ENCODE results near the gene SAE1.
"Not testable (repeated sequence)": the region's sequence is repeated elsewhere in the genome, so short reads cannot be mapped to it uniquely, and the experiment has no call there.

Gene SAE1

GRCh38 chr19:47097396-47098201 lies 33.0 kb upstream of the SAE1 start:
- Histone ChIP-seq H3K27me3 (replicated peaks in 2 of 5; ENCODE audit: control insufficient read depth in 4 of 5, insufficient read depth in 5 of 5, low read length in 4 of 5) (no peaks in the 10 kb centered on the region), H3K4me1 (ENCODE audit: control extremely low read depth in 1 of 4, control insufficient read depth in 4 of 4, insufficient read depth in 4 of 4, low read length in 3 of 4) (peaks cover 0 to 42% (median 27%) of the 10 kb centered on the region in 4 experiments), H3K36me3 (ENCODE audit: control insufficient read depth in 4 of 4, insufficient read depth in 4 of 4, low read length in 3 of 4) (peaks cover 10 to 33% (median 19%) of the 10 kb centered on the region in 4 experiments), H3K27ac (ENCODE audit: insufficient read depth in 1 of 2, low read depth in 1 of 2, low read length in 2 of 2, poor library complexity in 1 of 2, severe bottlenecking in 2 of 2) (peak overlapping the region in 1 of 2 experiments; percentile 37), H3K4me3 (ENCODE audit: control insufficient read depth in 1 of 7, extremely low read depth in 1 of 7, insufficient read depth in 4 of 7, low read depth in 2 of 7, low read length in 6 of 7) (no peak overlapping the region), H3K9me3 (ENCODE audit: control extremely low read depth in 1 of 5, control insufficient read depth in 4 of 5, insufficient read depth in 2 of 5, low read depth in 1 of 5, low read length in 4 of 5) (no peaks in the 10 kb centered on the region)
- 97% methylated on average over 30 of the region's 31 CpGs for WGBS (ENCODE audit: insufficient coverage)
- POLR2A ChIA-PET: no interaction called here
- CTCF ChIA-PET: interaction anchor here (1.2 to 2.3 kb wide), 3 partner anchors 10 to 18 kb away, joined by 6 to 16 read pairs (median 7); no protein-coding TSS in a partner anchor
- DNase-seq: no peak

GRCh38 chr19:47098608-47099007 lies 32.0 kb upstream of the SAE1 start:
- POLR2A ChIA-PET: no interaction called here
- WGBS (ENCODE audit: insufficient coverage): 100% methylated on average over 4 of the region's 6 CpGs
- Histone ChIP-seq H3K4me1 (ENCODE audit: control extremely low read depth in 1 of 4, control insufficient read depth in 4 of 4, insufficient read depth in 4 of 4, low read length in 3 of 4) (peaks cover 0 to 39% (median 27%) of the 10 kb centered on the region in 4 experiments), H3K27me3 (replicated peaks in 2 of 5; ENCODE audit: control insufficient read depth in 4 of 5, insufficient read depth in 5 of 5, low read length in 4 of 5) (no peaks in the 10 kb centered on the region), H3K4me3 (ENCODE audit: control insufficient read depth in 1 of 7, extremely low read depth in 1 of 7, insufficient read depth in 4 of 7, low read depth in 2 of 7, low read length in 6 of 7) (no peak overlapping the region), H3K27ac (ENCODE audit: insufficient read depth in 1 of 2, low read depth in 1 of 2, low read length in 2 of 2, poor library complexity in 1 of 2, severe bottlenecking in 2 of 2) (no peak overlapping the region), H3K9me3 (ENCODE audit: control extremely low read depth in 1 of 5, control insufficient read depth in 4 of 5, insufficient read depth in 2 of 5, low read depth in 1 of 5, low read length in 4 of 5) (no peaks in the 10 kb centered on the region), H3K36me3 (ENCODE audit: control insufficient read depth in 4 of 4, insufficient read depth in 4 of 4, low read length in 3 of 4) (peaks cover 6 to 28% (median 16%) of the 10 kb centered on the region in 4 experiments)
- CTCF ChIA-PET: interaction anchor here (1.8 to 2.3 kb wide), 2 partner anchors 9 to 18 kb away, joined by 7 to 16 read pairs; no protein-coding TSS in a partner anchor
- no peak for DNase-seq

GRCh38 chr19:47099576-47100050 lies 31.0 kb upstream of the SAE1 start:
- H3K4me1 ChIP-seq (ENCODE audit: control extremely low read depth in 1 of 4, control insufficient read depth in 4 of 4, insufficient read depth in 4 of 4, low read length in 3 of 4): peaks cover 0 to 29% (median 19%) of the 10 kb centered on the region in 4 experiments
- peaks cover 1 to 23% (median 9%) of the 10 kb centered on the region in 4 experiments for H3K36me3 ChIP-seq (ENCODE audit: control insufficient read depth in 4 of 4, insufficient read depth in 4 of 4, low read length in 3 of 4)

GRCh38 chr19:47100290-47100689 lies 30.3 kb upstream of the SAE1 start:
- ChIA-PET CTCF (interaction anchor here (1.5 kb wide), 1 partner anchor 10 kb away, joined by 5 read pairs; no protein-coding TSS in a partner anchor), POLR2A (no interaction called here)
- DNase-seq: peak in 2 of 3 donors; percentile 69 to 73
- peaks cover 0 to 22% (median 13%) of the 10 kb centered on the region in 4 experiments for H3K4me1 ChIP-seq (ENCODE audit: control extremely low read depth in 1 of 4, control insufficient read depth in 4 of 4, insufficient read depth in 4 of 4, low read length in 3 of 4)
- 93% methylated on average over 3 of the region's 5 CpGs for WGBS (ENCODE audit: insufficient coverage)
- no peaks in the 10 kb centered on the region for H3K27me3 ChIP-seq (replicated peaks in 2 of 5; ENCODE audit: control insufficient read depth in 4 of 5, insufficient read depth in 5 of 5, low read length in 4 of 5)
- H3K27ac ChIP-seq (ENCODE audit: insufficient read depth in 1 of 2, low read depth in 1 of 2, low read length in 2 of 2, poor library complexity in 1 of 2, severe bottlenecking in 2 of 2): no peak overlapping the region
- H3K9me3 ChIP-seq (ENCODE audit: control extremely low read depth in 1 of 5, control insufficient read depth in 4 of 5, insufficient read depth in 2 of 5, low read depth in 1 of 5, low read length in 4 of 5): no peaks in the 10 kb centered on the region
- peaks cover 4 to 28% (median 10%) of the 10 kb centered on the region in 4 experiments for H3K36me3 ChIP-seq (ENCODE audit: control insufficient read depth in 4 of 4, insufficient read depth in 4 of 4, low read length in 3 of 4)
- H3K4me3 ChIP-seq (ENCODE audit: control insufficient read depth in 1 of 7, extremely low read depth in 1 of 7, insufficient read depth in 4 of 7, low read depth in 2 of 7, low read length in 6 of 7): no peak overlapping the region

More at GRCh38 chr19:47099576-47100050, 31.0 kb upstream of the SAE1 start:
- H3K4me3 ChIP-seq (ENCODE audit: control insufficient read depth in 1 of 7, extremely low read depth in 1 of 7, insufficient read depth in 4 of 7, low read depth in 2 of 7, low read length in 6 of 7): no peak overlapping the region
- CTCF ChIA-PET: interaction anchor here (1.5 to 2.3 kb wide), 3 partner anchors 8 to 19 kb away, joined by 5 to 16 read pairs (median 7); no protein-coding TSS in a partner anchor
- POLR2A ChIA-PET: no interaction called here
- DNase-seq: peak in 1 of 3 donors; percentile 27
- H3K27me3 ChIP-seq (replicated peaks in 2 of 5; ENCODE audit: control insufficient read depth in 4 of 5, insufficient read depth in 5 of 5, low read length in 4 of 5): no peaks in the 10 kb centered on the region
- 94% methylated on average over 6 of the region's 6 CpGs for WGBS (ENCODE audit: insufficient coverage)
- no peaks in the 10 kb centered on the region for H3K9me3 ChIP-seq (ENCODE audit: control extremely low read depth in 1 of 5, control insufficient read depth in 4 of 5, insufficient read depth in 2 of 5, low read depth in 1 of 5, low read length in 4 of 5)
- H3K27ac ChIP-seq (ENCODE audit: insufficient read depth in 1 of 2, low read depth in 1 of 2, low read length in 2 of 2, poor library complexity in 1 of 2, severe bottlenecking in 2 of 2): no peak overlapping the region

- Histone ChIP-seq H3K4me1 (ENCODE audit: control extremely low read depth in 1 of 4, control insufficient read depth in 4 of 4, insufficient read depth in 4 of 4, low read length in 3 of 4) (peaks cover 2 to 19% (median 12%) of the 10 kb centered on the region in 4 experiments), H3K36me3 (ENCODE audit: control insufficient read depth in 4 of 4, insufficient read depth in 4 of 4, low read length in 3 of 4) (peaks cover 4 to 35% (median 13%) of the 10 kb centered on the region in 4 experiments)
- H3K27me3 ChIP-seq (replicated peaks in 2 of 5; ENCODE audit: control insufficient read depth in 4 of 5, insufficient read depth in 5 of 5, low read length in 4 of 5); POLR2A ChIA-PET; H3K4me3 ChIP-seq (ENCODE audit: control insufficient read depth in 1 of 7, extremely low read depth in 1 of 7, insufficient read depth in 4 of 7, low read depth in 2 of 7, low read length in 6 of 7); H3K27ac ChIP-seq (ENCODE audit: insufficient read depth in 1 of 2, low read depth in 1 of 2, low read length in 2 of 2, poor library complexity in 1 of 2, severe bottlenecking in 2 of 2); DNase-seq; H3K9me3 ChIP-seq (ENCODE audit: control extremely low read depth in 1 of 5, control insufficient read depth in 4 of 5, insufficient read depth in 2 of 5, low read depth in 1 of 5, low read length in 4 of 5): not testable (repeated sequence)
- CTCF ChIA-PET: interaction anchor here (0.8 kb wide), 1 partner anchor 25 kb away, joined by 3 read pairs; no protein-coding TSS in a partner anchor
- WGBS (ENCODE audit: insufficient coverage): 97% methylated on average over 4 of the region's 4 CpGs
These were observed 29.5 kb upstream of the SAE1 start for GRCh38 chr19:47101116-47101515.

DNA sequence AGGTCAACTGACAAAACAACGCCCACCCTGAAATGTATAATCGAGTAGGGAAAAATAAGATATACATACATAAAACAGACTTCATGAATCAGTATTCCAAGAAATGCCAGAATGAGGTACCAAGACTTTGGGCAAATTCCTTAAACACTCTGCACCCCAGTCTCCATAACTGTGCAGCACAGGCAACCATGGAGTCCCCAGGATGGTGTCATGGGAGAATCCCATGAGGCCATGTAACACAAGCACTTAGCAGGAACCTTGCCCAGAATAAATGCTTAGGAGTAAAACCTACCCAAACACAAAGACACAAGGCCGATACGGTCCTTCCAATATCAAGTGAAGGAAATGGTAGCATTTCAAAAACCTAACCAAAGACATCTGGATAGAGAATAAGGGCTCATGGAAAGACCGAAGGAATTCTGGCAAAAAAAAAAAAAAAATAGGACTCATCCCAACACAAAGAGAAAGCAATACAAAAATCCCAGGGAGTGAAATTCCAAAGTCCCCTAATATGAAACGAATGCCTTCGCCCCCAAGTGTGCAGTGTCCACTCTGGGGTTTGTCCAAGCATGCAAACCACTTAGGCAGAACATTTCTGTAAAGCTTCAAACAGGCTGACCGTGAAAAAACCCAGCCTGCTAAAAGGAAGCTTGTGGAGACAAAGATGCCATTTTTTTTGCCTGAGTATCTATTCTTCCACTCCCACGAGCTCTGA lies 28.1 kb upstream of the SAE1 start:
- ChIA-PET POLR2A (no interaction called here), CTCF (interaction anchor here (0.7 to 1.5 kb wide), 4 partner anchors 14 to 151 kb away, joined by 3 to 5 read pairs (median 3); no protein-coding TSS in a partner anchor)
- Histone ChIP-seq H3K9me3 (ENCODE audit: control extremely low read depth in 1 of 5, control insufficient read depth in 4 of 5, insufficient read depth in 2 of 5, low read depth in 1 of 5, low read length in 4 of 5) (no peaks in the 10 kb centered on the region), H3K36me3 (ENCODE audit: control insufficient read depth in 4 of 4, insufficient read depth in 4 of 4, low read length in 3 of 4) (peaks cover 4 to 27% (median 10%) of the 10 kb centered on the region in 4 experiments), H3K4me3 (ENCODE audit: control insufficient read depth in 1 of 7, extremely low read depth in 1 of 7, insufficient read depth in 4 of 7, low read depth in 2 of 7, low read length in 6 of 7) (no peak overlapping the region), H3K4me1 (ENCODE audit: control extremely low read depth in 1 of 4, control insufficient read depth in 4 of 4, insufficient read depth in 4 of 4, low read length in 3 of 4) (peaks cover 7 to 23% (median 21%) of the 10 kb centered on the region in 4 experiments), H3K27ac (ENCODE audit: insufficient read depth in 1 of 2, low read depth in 1 of 2, low read length in 2 of 2, poor library complexity in 1 of 2, severe bottlenecking in 2 of 2) (no peak overlapping the region), H3K27me3 (replicated peaks in 2 of 5; ENCODE audit: control insufficient read depth in 4 of 5, insufficient read depth in 5 of 5, low read length in 4 of 5) (no peaks in the 10 kb centered on the region)
- DNase-seq: no peak
- 98% methylated on average over 5 of the region's 9 CpGs for WGBS (ENCODE audit: insufficient coverage)
